IMR-90 (cell line): ENCODE data around the gene STPG1. TPM values are rescaled to one million over a fixed set of nuclear protein-coding genes. Genes with fewer than 3 reads are reported as not detected.

Experiments
- ATAC-seq: fragments of 200-7000 bp; cut with Tn5 transposase; 2 replicates; pipeline ENCODE4 v1.9.1; 2020; ENCODE audit warnings: low read depth, mild to moderate bottlenecking, moderate library complexity
- BruUV-seq: library from RNA; stranded (reverse); fragments of 400-500 nt; replicated peaks from 2 replicates; lab custom pipeline; 2021; lab: Mats Ljungman, UMichigan
- CTCF ChIA-PET: fragments of 300-600 bp; formaldehyde crosslinking; extraction: SDS; loops from one replicate; lab custom pipeline; 2021; ENCODE audit warnings: antibody characterized with exemption; lab: Yijun Ruan, JAX
- POLR2A ChIA-PET: fragments of 300-600 bp; sonication (Branson Sonifier 250); formaldehyde crosslinking; loops from one replicate; lab custom pipeline; 2022; ENCODE audit warnings: antibody characterized with exemption; ENCODE audit not compliant: unreplicated experiment; lab: Charles Lee
- DNase-seq: peaks from one replicate; pipeline ENCODE4 v3.0.0; 2013
- H2AFZ ChIP-seq: replicated peaks from 2 replicates; pipeline ENCODE3; 2013; ENCODE audit warnings: low read length, mild to moderate bottlenecking; ENCODE audit not compliant: poor library complexity
- H2AK5ac ChIP-seq: 2 replicates; pipeline ENCODE4 v1.6.1; 2013; ENCODE audit warnings: low read depth, low read length, inconsistent platforms
- H2AK9ac ChIP-seq: replicated peaks from 2 replicates; pipeline ENCODE3; 2013; ENCODE audit warnings: mild to moderate bottlenecking, low read depth, low read length, moderate library complexity; ENCODE audit not compliant: poor library complexity
- H2BK120ac ChIP-seq: 2 replicates; pipeline ENCODE4 v1.6.1; 2013; ENCODE audit warnings: low read depth, low read length, inconsistent platforms
- H2BK15ac ChIP-seq: 3 replicates; pipeline ENCODE4 v1.6.1; 2013; ENCODE audit warnings: low read depth, low read length, inconsistent platforms
- H2BK20ac ChIP-seq: 2 replicates; pipeline ENCODE4 v1.6.1; 2013; ENCODE audit warnings: low read depth, mild to moderate bottlenecking, inconsistent platforms, low read length, moderate library complexity
- H2BK5ac ChIP-seq: 2 replicates; pipeline ENCODE4 v1.6.1; 2013; ENCODE audit warnings: mild to moderate bottlenecking, low read depth, low read length, inconsistent platforms; ENCODE audit not compliant: poor library complexity, severe bottlenecking
- H3K14ac ChIP-seq: replicated peaks from 2 replicates; pipeline ENCODE4 v1.6.1; 2013; ENCODE audit warnings: low read depth, low read length, inconsistent platforms
- H3K18ac ChIP-seq: 2 replicates; pipeline ENCODE4 v1.6.1; 2013; ENCODE audit warnings: low read depth, low read length, control low read depth
- H3K23ac ChIP-seq: 2 replicates; pipeline ENCODE4 v1.6.1; 2013; ENCODE audit warnings: low read depth, low read length, inconsistent platforms
- H3K27ac ChIP-seq: 2 replicates; pipeline ENCODE4 v1.5.1; 2013; ENCODE audit warnings: mild to moderate bottlenecking, control low read depth, low read length; ENCODE audit not compliant: insufficient read depth
- H3K27me3 ChIP-seq: 2 replicates; pipeline ENCODE4 v1.6.1; 2013; ENCODE audit warnings: low read length; ENCODE audit not compliant: control insufficient read depth, insufficient read depth
- H3K36me3 ChIP-seq: 2 replicates; pipeline ENCODE4 v1.6.1; 2013; ENCODE audit warnings: low read length, mixed read lengths; ENCODE audit not compliant: control insufficient read depth, insufficient read depth
- H3K4ac ChIP-seq: 2 replicates; pipeline ENCODE4 v1.6.1; 2013; ENCODE audit warnings: low read depth, low read length, inconsistent platforms
- H3K4me1 ChIP-seq: 2 replicates; pipeline ENCODE4 v1.6.1; 2013; ENCODE audit warnings: low read length, mixed read lengths; ENCODE audit not compliant: control insufficient read depth, insufficient read depth
- H3K4me2 ChIP-seq: 2 replicates; pipeline ENCODE4 v1.6.1; 2013; ENCODE audit warnings: low read depth, mild to moderate bottlenecking, control low read depth, low read length, moderate library complexity
- H3K4me3 ChIP-seq: 2 replicates; pipeline ENCODE4 v1.5.1; 2013; ENCODE audit warnings: low read depth, mild to moderate bottlenecking, control low read depth, low read length, moderate library complexity; ENCODE audit not compliant: insufficient read depth
- H3K56ac ChIP-seq: 2 replicates; pipeline ENCODE4 v1.6.1; 2013; ENCODE audit warnings: low read length, inconsistent platforms; ENCODE audit not compliant: insufficient read depth; ENCODE audit errors: extremely low read depth
- H3K79me1 ChIP-seq, 2 experiments: 2 replicates each; pipeline ENCODE4 v1.6.1; 2013; ENCODE audit warnings: low read length in 2 of 2, inconsistent platforms in 1 of 2, low read depth in 1 of 2
- H3K9ac ChIP-seq: 2 replicates; pipeline ENCODE4 v1.6.1; 2013; ENCODE audit warnings: low read depth, low read length, control low read depth
- H3K9me1 ChIP-seq: 2 replicates; pipeline ENCODE4 v1.6.1; 2013; ENCODE audit warnings: low read length, inconsistent platforms; ENCODE audit not compliant: insufficient read depth
- H3K9me3 ChIP-seq: 2 replicates; pipeline ENCODE4 v1.6.1; 2013; ENCODE audit warnings: low read length; ENCODE audit not compliant: control insufficient read depth, insufficient read depth
- H4K20me1 ChIP-seq: 2 replicates; pipeline ENCODE4 v1.6.1; 2013; ENCODE audit warnings: low read length, inconsistent platforms; ENCODE audit not compliant: insufficient read depth
- H4K5ac ChIP-seq: 2 replicates; pipeline ENCODE4 v1.6.1; 2013; ENCODE audit warnings: mild to moderate bottlenecking, low read depth, low read length, control low read depth
- H4K8ac ChIP-seq, 2 experiments: 2 replicates each; pipeline ENCODE4 v1.6.1; 2013; ENCODE audit warnings: low read depth in 2 of 2, low read length in 2 of 2, control low read depth in 1 of 2, inconsistent platforms in 1 of 2
- H4K91ac ChIP-seq: 2 replicates; pipeline ENCODE4 v1.6.1; 2013; ENCODE audit warnings: low read depth, low read length, inconsistent platforms; ENCODE audit not compliant: insufficient read depth
- BHLHE40 ChIP-seq: fragments of 150-350 bp; IDR thresholded peaks from 2 replicates; pipeline ENCODE4 v1.6.1; 2016; ENCODE audit warnings: mild to moderate bottlenecking, low read depth, low read length
- CEBPB ChIP-seq: IDR thresholded peaks from 2 replicates; pipeline ENCODE4 v1.6.1; 2012; ENCODE audit warnings: low read depth, low read length, improper control_type of control experiment
- FOS ChIP-seq: fragments of 150-350 bp; IDR thresholded peaks from 2 replicates; pipeline ENCODE4 v1.6.1; 2016; ENCODE audit warnings: low read depth, low read length
- MAZ ChIP-seq: IDR thresholded peaks from 2 replicates; pipeline ENCODE4 v1.6.1; 2012; ENCODE audit warnings: low read depth, mild to moderate bottlenecking, low read length, improper control_type of control experiment, moderate library complexity, borderline replicate concordance
- MXI1 ChIP-seq: IDR thresholded peaks from 2 replicates; pipeline ENCODE4 v1.6.1; 2012; ENCODE audit warnings: low read depth, mild to moderate bottlenecking, low read length, moderate library complexity, borderline replicate concordance
- NFE2L2 ChIP-seq: fragments of 150-350 bp; IDR thresholded peaks from 2 replicates; pipeline ENCODE4 v1.6.1; 2016; ENCODE audit warnings: low read depth, mild to moderate bottlenecking, low read length
- POLR2A ChIP-seq: IDR thresholded peaks from 2 replicates; pipeline ENCODE4 v1.6.1; 2012; ENCODE audit warnings: mild to moderate bottlenecking, low read depth, low read length
- RAD21 ChIP-seq: IDR thresholded peaks from 2 replicates; pipeline ENCODE4 v1.6.1; 2012; ENCODE audit warnings: low read length, improper control_type of control experiment
- RCOR1 ChIP-seq: IDR thresholded peaks from 2 replicates; pipeline ENCODE4 v1.6.1; 2012; ENCODE audit warnings: mild to moderate bottlenecking, low read length, improper control_type of control experiment; ENCODE audit not compliant: insufficient replicate concordance
- RFX5 ChIP-seq: IDR thresholded peaks from 2 replicates; pipeline ENCODE4 v1.8.0; 2012; ENCODE audit warnings: low read depth, mild to moderate bottlenecking, low read length, moderate library complexity
- SMC3 ChIP-seq: fragments of 150-350 bp; IDR thresholded peaks from 2 replicates; pipeline ENCODE4 v1.6.1; 2016; ENCODE audit warnings: low read depth, mild to moderate bottlenecking, antibody characterized with exemption, low read length, moderate library complexity
- WGBS, 2 experiments: methylation state at CpG; one replicate each; pipeline versions ENCODE4 v1.1.5 to v1.1.7; 2013; ENCODE audit warnings: missing lambda C conversion rate in 2 of 2; ENCODE audit not compliant: insufficient read length in 1 of 2; ENCODE audit errors: extremely low coverage in 2 of 2; 5-methylcytosine and 5-hydroxymethylcytosine counted together
- dilution Hi-C: fragments of 300-500 bp; cut with HindIII; formaldehyde crosslinking; loops from one replicate; pipeline ENCODE4 v1.14.3; 2018; ENCODE audit warnings: low sequenced_read_pairs; ENCODE audit not compliant: unreplicated experiment
- in situ Hi-C: fragments of 300-500 bp; cut with MboI; formaldehyde crosslinking; loops from 3 replicates; pipeline ENCODE4 v1.14.3; 2019; ENCODE audit warnings: low sequenced_read_pairs, inconsistent platforms, mixed read lengths
- intact Hi-C: fragments of 100-400 bp; cut with micrococcal nuclease; formaldehyde crosslinking; loops from 2 replicates; pipeline ENCODE4 v1.10.0; 2022
- polyA plus RNA-seq, 3 experiments: library from polyadenylated mRNA; depleted of rRNA; stranded (reverse); fragments of >200 nt; gene quantifications; 2 replicates each; pipeline ENCODE4 v1.2.3, GENCODE V29; 2012; ENCODE audit warnings: low replicate concordance in 1 of 3
- total RNA-seq: library from RNA; depleted of rRNA; stranded (reverse); fragments of >200 nt; gene quantifications from 2 replicates; pipeline ENCODE4 v1.2.3, GENCODE V29; 2012
- TF ChIP-seq, protein P1 (sequence below): fragments of 150-350 bp; IDR thresholded peaks from 2 replicates; pipeline ENCODE4 v1.6.1; 2017; ENCODE audit warnings: mild to moderate bottlenecking, antibody characterized with exemption, low read length, low read depth
- TF ChIP-seq, protein P2 (sequence below): conservative IDR thresholded peaks from 2 replicates; pipeline ENCODE4 v1.5.1; 2012; ENCODE audit warnings: mild to moderate bottlenecking, low read depth, low read length, improper control_type of control experiment

The STPG1 gene
- total and polyA plus RNA-seq, 2 of the 4 experiments (the other 2 are of a cell fraction), result 3.0 to 6.5 TPM

DNA sequence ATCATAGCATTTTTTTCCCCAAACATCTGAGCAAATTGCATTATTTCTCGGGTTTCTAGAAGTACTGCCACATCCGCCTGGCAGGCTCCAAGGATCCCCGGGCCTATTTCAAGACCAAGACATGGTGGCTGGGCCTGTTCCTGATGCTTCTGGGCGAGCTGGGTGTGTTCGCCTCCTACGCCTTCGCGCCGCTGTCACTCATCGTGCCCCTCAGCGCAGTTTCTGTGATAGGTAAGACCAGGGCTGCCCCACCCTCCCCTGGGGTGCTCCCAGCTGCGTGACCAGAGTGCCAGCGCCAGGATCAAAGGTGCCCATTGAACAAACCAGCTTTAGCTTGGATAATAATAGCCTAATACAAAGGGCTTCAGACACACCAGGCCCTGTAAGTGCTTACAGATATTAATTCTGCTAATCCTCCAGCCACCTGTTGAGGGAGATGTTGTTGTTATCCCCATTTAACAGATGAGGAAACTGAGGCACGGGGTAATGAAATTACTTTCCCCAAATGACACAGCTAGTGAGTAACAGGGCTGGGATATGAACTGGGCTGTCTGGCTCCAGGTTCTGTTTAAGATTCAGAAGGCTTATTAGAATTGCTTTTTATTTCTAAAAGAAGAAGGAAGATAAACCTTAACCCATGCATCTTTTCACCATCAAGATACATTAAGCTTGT lies 28.6 kb upstream of the STPG1 start:
- BruUV-seq, result no TSS peak
- H2AK9ac ChIP-seq, result no peak overlapping the region
- H4K20me1 ChIP-seq, result no peaks in the 10 kb centered on the region; the same call in 1 of the 2 replicates
- no peak overlapping the region for H3K27ac ChIP-seq
- TF ChIP-seq, protein P1, sequence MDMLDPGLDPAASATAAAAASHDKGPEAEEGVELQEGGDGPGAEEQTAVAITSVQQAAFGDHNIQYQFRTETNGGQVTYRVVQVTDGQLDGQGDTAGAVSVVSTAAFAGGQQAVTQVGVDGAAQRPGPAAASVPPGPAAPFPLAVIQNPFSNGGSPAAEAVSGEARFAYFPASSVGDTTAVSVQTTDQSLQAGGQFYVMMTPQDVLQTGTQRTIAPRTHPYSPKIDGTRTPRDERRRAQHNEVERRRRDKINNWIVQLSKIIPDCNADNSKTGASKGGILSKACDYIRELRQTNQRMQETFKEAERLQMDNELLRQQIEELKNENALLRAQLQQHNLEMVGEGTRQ, result no peak
- TF ChIP-seq BHLHE40 (no peak), POLR2A (no peak), RAD21 (no peak), SMC3 (no peak), RCOR1 (no peak), NFE2L2 (no peak), FOS (no peak), RFX5 (no peak), CEBPB (no peak), MAZ (no peak), MXI1 (no peak)
- TF ChIP-seq, protein P2, sequence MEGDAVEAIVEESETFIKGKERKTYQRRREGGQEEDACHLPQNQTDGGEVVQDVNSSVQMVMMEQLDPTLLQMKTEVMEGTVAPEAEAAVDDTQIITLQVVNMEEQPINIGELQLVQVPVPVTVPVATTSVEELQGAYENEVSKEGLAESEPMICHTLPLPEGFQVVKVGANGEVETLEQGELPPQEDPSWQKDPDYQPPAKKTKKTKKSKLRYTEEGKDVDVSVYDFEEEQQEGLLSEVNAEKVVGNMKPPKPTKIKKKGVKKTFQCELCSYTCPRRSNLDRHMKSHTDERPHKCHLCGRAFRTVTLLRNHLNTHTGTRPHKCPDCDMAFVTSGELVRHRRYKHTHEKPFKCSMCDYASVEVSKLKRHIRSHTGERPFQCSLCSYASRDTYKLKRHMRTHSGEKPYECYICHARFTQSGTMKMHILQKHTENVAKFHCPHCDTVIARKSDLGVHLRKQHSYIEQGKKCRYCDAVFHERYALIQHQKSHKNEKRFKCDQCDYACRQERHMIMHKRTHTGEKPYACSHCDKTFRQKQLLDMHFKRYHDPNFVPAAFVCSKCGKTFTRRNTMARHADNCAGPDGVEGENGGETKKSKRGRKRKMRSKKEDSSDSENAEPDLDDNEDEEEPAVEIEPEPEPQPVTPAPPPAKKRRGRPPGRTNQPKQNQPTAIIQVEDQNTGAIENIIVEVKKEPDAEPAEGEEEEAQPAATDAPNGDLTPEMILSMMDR, result no peak
- no peak overlapping the region for H2AK5ac ChIP-seq
- intact Hi-C loops, result no loop called here
- H4K8ac ChIP-seq, result no peak overlapping the region
- no peaks in the 10 kb centered on the region for H3K27me3 ChIP-seq
- H2BK20ac ChIP-seq, result no peak overlapping the region
- H3K4me1 ChIP-seq, result peaks cover 10% of the 10 kb centered on the region
- dilution Hi-C loops, result no loop called here
- peaks cover 4% of the 10 kb centered on the region; the same call in 1 of the 2 replicates for H3K9me1 ChIP-seq
- no peak overlapping the region for H3K4me2 ChIP-seq
- H2AFZ ChIP-seq, result no peak overlapping the region
- no peak overlapping the region for H2BK120ac ChIP-seq
- ATAC-seq (no peak), DNase-seq (no peak)
- H3K9ac ChIP-seq, result no peak overlapping the region
- no peak overlapping the region for H4K5ac ChIP-seq
- no peak overlapping the region for H2BK5ac ChIP-seq
- no peak overlapping the region for H3K4ac ChIP-seq
- H3K18ac ChIP-seq, result no peak overlapping the region
- in situ Hi-C loops, result no loop called here
- H3K14ac ChIP-seq, result no peak overlapping the region
- CTCF ChIA-PET, result no interaction called here
- no peaks in the 10 kb centered on the region for H3K9me3 ChIP-seq
- 97% methylated on average over 11 of the region's 14 CpGs; no CpG with 5 or more reads in 1 of the 2 experiments for WGBS, 2 experiments
- peaks cover 17% of the 10 kb centered on the region for H3K36me3 ChIP-seq
- peaks cover 13 to 21% of the 10 kb centered on the region in 2 experiments; a peak in 3 of 4 replicates for H3K79me1 ChIP-seq
- H3K56ac ChIP-seq, result no peak overlapping the region
- H2BK15ac ChIP-seq, result no peak overlapping the region
- POLR2A ChIA-PET, result no interaction called here
- no peak overlapping the region for H4K91ac ChIP-seq
- H3K23ac ChIP-seq, result no peak overlapping the region
- no peak overlapping the region for H3K4me3 ChIP-seq
